Measurements from ENCODE around the gene YTHDF1. TPM values are rescaled to one million over a fixed set of nuclear protein-coding genes. Genes with fewer than 3 reads are reported as not detected.

Gene YTHDF1
- total RNA-seq, 1 donor from 2014 or later: 43.3 TPM

DNA sequence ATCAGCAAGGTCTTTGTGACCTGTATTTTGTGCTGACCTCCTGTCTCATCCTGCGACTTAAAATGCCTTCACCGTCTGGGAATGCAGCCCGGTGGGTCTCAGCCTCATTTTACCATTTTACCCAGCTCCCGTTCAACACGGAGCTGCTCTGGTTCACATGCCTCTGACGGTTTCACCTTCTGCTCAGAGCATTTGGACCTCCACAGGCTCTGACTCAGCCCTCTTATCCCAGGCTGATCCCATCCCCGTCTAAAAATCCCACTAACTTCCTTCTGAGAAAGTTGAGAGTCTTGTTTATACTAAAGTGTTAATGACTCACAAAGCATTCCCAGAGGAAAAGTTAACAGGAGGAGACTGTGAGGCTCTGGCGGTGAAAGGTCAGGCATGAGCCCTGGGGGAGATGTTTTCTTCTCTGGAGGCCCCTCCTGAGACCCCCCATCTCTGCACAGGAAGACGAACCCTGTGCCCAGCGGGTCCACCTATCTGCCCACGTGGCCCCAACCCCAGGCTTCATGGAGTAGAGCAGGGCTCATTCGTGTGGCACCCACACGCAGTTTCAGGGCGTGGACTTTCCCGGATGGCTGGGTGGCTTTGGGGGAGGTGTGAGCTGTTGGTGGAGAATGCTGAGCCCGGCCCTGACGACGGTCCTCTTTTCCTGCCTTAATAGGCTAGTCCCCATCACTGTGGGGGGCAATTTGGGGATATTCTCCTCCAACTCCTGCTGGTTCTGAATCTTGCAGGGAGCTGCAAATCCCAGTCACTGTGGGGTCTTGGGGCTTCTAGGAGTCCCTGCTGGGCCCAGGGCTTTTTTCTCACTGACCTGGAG lies 16.5 kb upstream of the YTHDF1 start:
- no peak overlapping the region for H3K4me3 Mint-ChIP-seq (ENCODE audit: unreplicated experiment)
- H3K9me3 Mint-ChIP-seq (ENCODE audit: unreplicated experiment): peaks cover 5% of the 10 kb centered on the region
- peaks cover 21% of the 10 kb centered on the region for H3K4me1 Mint-ChIP-seq (ENCODE audit: low read depth, unreplicated experiment)
- TF ChIP-seq, protein P1, sequence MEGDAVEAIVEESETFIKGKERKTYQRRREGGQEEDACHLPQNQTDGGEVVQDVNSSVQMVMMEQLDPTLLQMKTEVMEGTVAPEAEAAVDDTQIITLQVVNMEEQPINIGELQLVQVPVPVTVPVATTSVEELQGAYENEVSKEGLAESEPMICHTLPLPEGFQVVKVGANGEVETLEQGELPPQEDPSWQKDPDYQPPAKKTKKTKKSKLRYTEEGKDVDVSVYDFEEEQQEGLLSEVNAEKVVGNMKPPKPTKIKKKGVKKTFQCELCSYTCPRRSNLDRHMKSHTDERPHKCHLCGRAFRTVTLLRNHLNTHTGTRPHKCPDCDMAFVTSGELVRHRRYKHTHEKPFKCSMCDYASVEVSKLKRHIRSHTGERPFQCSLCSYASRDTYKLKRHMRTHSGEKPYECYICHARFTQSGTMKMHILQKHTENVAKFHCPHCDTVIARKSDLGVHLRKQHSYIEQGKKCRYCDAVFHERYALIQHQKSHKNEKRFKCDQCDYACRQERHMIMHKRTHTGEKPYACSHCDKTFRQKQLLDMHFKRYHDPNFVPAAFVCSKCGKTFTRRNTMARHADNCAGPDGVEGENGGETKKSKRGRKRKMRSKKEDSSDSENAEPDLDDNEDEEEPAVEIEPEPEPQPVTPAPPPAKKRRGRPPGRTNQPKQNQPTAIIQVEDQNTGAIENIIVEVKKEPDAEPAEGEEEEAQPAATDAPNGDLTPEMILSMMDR (IDR thresholded peaks at IDR 0.05; ENCODE audit: partially characterized antibody, unreplicated experiment): no peak
- no peaks in the 10 kb centered on the region for H3K36me3 Mint-ChIP-seq (ENCODE audit: unreplicated experiment)
- no peak for DNase-seq
- peaks cover 18% of the 10 kb centered on the region for H3K27me3 Mint-ChIP-seq (ENCODE audit: unreplicated experiment)
- H3K27ac Mint-ChIP-seq (ENCODE audit: unreplicated experiment): no peak overlapping the region

DNA sequence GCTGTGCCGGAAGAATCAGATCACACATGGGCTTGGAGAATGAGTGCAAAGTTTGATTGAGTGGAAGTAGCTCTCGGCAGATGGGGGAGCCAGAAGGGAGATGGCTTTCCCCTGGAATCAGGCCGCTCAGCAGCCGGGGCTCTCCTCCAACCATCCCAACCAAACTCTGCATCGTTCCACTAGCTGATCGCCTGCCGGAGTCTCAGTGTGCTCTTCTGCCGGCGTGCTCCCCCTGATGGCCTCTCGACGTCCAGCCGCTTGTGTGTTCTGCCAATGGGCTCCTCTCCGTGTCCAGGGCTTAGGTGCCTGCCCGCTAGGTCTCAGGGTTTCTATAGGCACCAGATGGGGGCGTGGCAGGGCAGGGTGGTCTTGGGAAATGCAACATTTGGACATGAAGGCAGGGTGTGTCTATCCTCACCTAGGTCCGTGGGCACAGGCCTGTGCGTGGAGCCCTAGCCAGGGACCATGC lies 14.9 kb upstream of the YTHDF1 start:
- peaks cover 8% of the 10 kb centered on the region for H3K27me3 Mint-ChIP-seq (ENCODE audit: unreplicated experiment)
- peaks cover 2% of the 10 kb centered on the region for H3K9me3 Mint-ChIP-seq (ENCODE audit: unreplicated experiment)
- H3K4me1 Mint-ChIP-seq (ENCODE audit: low read depth, unreplicated experiment): peaks cover 21% of the 10 kb centered on the region
- TF ChIP-seq, protein P1 (IDR thresholded peaks at IDR 0.05; ENCODE audit: partially characterized antibody, unreplicated experiment): peak; percentile 16
- H3K36me3 Mint-ChIP-seq (ENCODE audit: unreplicated experiment): no peaks in the 10 kb centered on the region
- H3K27ac Mint-ChIP-seq (ENCODE audit: unreplicated experiment): no peak overlapping the region
- H3K4me3 Mint-ChIP-seq (ENCODE audit: unreplicated experiment): no peak overlapping the region
- DNase-seq: peak; percentile 79

DNA sequence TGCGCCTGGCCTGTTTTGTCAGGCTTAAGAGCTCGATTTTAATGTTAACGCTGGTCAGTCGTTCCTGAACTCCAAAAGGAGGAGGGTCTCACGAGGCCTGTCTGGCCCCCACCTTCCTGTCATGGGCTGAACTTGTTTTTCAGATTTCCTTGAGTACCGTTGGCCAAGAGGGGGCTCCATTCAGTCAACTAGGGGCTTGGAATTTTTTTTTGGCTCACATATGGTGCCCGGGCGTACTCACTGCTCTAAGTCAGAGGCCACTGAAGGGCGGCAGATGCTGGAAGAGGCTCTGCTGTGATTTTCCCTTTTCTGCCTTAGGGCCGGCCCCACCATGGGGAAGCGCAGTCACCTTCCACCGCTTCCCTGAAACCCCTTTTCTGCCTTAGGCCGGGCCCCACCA lies 12.9 kb upstream of the YTHDF1 start:
- Mint-ChIP-seq H3K4me1 (ENCODE audit: low read depth, unreplicated experiment) (peaks cover 23% of the 10 kb centered on the region), H3K36me3 (ENCODE audit: unreplicated experiment) (no peaks in the 10 kb centered on the region)
- no peak for DNase-seq

DNA sequence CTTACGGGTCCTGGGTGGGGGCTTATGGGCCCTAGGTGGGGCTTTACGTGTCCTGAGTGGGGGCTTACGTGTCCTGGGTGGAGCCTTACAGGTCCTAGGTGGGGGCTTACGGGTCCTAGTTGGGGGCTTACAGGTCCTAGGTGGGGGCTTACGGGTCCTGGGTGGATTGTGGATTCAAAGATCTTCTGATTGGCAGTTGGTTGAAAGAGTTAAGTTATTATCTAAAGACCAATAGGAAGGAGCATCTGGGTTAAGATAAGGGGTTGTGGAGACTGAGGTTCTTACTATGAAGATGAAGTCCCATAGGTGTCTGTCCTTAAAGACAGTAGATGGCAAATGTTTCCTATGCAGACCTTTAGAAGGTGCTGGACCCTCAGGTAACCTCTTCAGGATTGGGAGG lies 11.3 kb upstream of the YTHDF1 start:
- no peak overlapping the region for H3K4me3 Mint-ChIP-seq (ENCODE audit: unreplicated experiment)
- H3K4me1 Mint-ChIP-seq (ENCODE audit: low read depth, unreplicated experiment): peaks cover 23% of the 10 kb centered on the region
- H3K9me3 Mint-ChIP-seq (ENCODE audit: unreplicated experiment): peaks cover 4% of the 10 kb centered on the region
- no peaks in the 10 kb centered on the region for H3K36me3 Mint-ChIP-seq (ENCODE audit: unreplicated experiment)
- H3K27ac Mint-ChIP-seq (ENCODE audit: unreplicated experiment): no peak overlapping the region
- no peak for DNase-seq
- TF ChIP-seq, protein P1 (IDR thresholded peaks at IDR 0.05; ENCODE audit: partially characterized antibody, unreplicated experiment): no peak
- peaks cover 6% of the 10 kb centered on the region for H3K27me3 Mint-ChIP-seq (ENCODE audit: unreplicated experiment)

More for the DNA sequence above, 12.9 kb upstream of the YTHDF1 start:
- Mint-ChIP-seq H3K27me3 (ENCODE audit: unreplicated experiment) (peaks cover 6% of the 10 kb centered on the region), H3K4me3 (ENCODE audit: unreplicated experiment) (no peak overlapping the region), H3K27ac (ENCODE audit: unreplicated experiment) (peak overlapping the region; percentile 12), H3K9me3 (ENCODE audit: unreplicated experiment) (peaks cover 4% of the 10 kb centered on the region)
- TF ChIP-seq, protein P1 (IDR thresholded peaks at IDR 0.05; ENCODE audit: partially characterized antibody, unreplicated experiment): no peak
